ENCODE data around the gene NOTCH3.

DNA sequence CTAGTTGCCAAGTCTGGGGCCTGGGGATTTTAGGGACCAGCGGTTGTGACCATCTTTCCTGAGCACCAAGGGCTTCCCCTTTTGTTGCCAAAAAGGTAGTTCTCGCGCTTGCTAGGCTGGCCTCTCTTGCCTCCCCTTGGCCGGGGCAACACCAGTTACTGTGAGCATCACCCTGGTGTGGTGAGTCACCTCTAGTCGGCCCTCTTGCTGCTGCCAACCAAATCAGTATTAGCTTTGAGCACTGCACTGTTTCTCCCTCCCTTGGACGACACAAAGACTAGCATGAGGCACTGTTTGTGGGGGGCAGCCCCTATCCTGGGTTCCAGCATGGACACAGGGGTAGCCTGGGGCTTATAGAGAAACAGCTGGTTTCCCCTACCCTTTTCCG, 86.6 kb downstream of the NOTCH3 start:
- TF ChIP-seq, protein P1, sequence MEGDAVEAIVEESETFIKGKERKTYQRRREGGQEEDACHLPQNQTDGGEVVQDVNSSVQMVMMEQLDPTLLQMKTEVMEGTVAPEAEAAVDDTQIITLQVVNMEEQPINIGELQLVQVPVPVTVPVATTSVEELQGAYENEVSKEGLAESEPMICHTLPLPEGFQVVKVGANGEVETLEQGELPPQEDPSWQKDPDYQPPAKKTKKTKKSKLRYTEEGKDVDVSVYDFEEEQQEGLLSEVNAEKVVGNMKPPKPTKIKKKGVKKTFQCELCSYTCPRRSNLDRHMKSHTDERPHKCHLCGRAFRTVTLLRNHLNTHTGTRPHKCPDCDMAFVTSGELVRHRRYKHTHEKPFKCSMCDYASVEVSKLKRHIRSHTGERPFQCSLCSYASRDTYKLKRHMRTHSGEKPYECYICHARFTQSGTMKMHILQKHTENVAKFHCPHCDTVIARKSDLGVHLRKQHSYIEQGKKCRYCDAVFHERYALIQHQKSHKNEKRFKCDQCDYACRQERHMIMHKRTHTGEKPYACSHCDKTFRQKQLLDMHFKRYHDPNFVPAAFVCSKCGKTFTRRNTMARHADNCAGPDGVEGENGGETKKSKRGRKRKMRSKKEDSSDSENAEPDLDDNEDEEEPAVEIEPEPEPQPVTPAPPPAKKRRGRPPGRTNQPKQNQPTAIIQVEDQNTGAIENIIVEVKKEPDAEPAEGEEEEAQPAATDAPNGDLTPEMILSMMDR (IDR thresholded peaks at IDR 0.05; ENCODE audit: poor library complexity), result no peak
- no peak for TF ChIP-seq EZH2 (IDR thresholded peaks at IDR 0.05; ENCODE audit: borderline replicate concordance)
- no peak for TF ChIP-seq EZH2phosphoT487 (IDR thresholded peaks at IDR 0.05; ENCODE audit: low read depth, severe bottlenecking, unreplicated experiment)
